ENCODE measurements around the gene PANK3.
"Not testable (repeated sequence)": the region's sequence is repeated elsewhere in the genome, so short reads cannot be mapped to it uniquely, and the experiment has no call there.

Gene PANK3

GRCh38 chr5:168578538-168579487, at the start of gene PANK3:
PANK3 (minus strand) TSS chr5:168579368; CDS start chr5:168579283, 85 bp downstream.
- no peak for DNase-seq

- no peak for DNase-seq
Observed at GRCh38 chr5:168624850-168625364, 45.7 kb upstream of the PANK3 start.

- no peak for DNase-seq
Observed at GRCh38 chr5:168620807-168621206, 41.6 kb upstream of the PANK3 start.

GRCh38 chr5:168614661-168615060, 35.5 kb upstream of the PANK3 start:
- no peak for DNase-seq

GRCh38 chr5:168613996-168614395, 34.8 kb upstream of the PANK3 start:
- DNase-seq = no peak

GRCh38 chr5:168613396-168613795, 34.2 kb upstream of the PANK3 start:
- no peak for DNase-seq

- no peak for DNase-seq
Observed at GRCh38 chr5:168612996-168613395, 33.8 kb upstream of the PANK3 start.

GRCh38 chr5:168612123-168612522, 33.0 kb upstream of the PANK3 start:
- no peak for DNase-seq

- no peak for DNase-seq
Observed at GRCh38 chr5:168611165-168611564, 32.0 kb upstream of the PANK3 start.

GRCh38 chr5:168609806-168610482, 30.8 kb upstream of the PANK3 start:
- no peak for DNase-seq

- no peak for DNase-seq
Observed at GRCh38 chr5:168608821-168609220, 29.7 kb upstream of the PANK3 start.

GRCh38 chr5:168608386-168608785, 29.2 kb upstream of the PANK3 start:
- DNase-seq = no peak

- DNase-seq = peak; percentile 66
Observed at GRCh38 chr5:168607946-168608345, 28.8 kb upstream of the PANK3 start.

GRCh38 chr5:168606562-168606961, 27.4 kb upstream of the PANK3 start:
- DNase-seq = no peak

GRCh38 chr5:168604436-168604835, 25.3 kb upstream of the PANK3 start:
- DNase-seq = no peak

GRCh38 chr5:168603746-168604145, 24.6 kb upstream of the PANK3 start:
- no peak for DNase-seq

GRCh38 chr5:168602517-168602916, 23.3 kb upstream of the PANK3 start:
- DNase-seq = no peak

GRCh38 chr5:168601972-168602371, 22.8 kb upstream of the PANK3 start:
- no peak for DNase-seq

GRCh38 chr5:168600409-168600808, 21.2 kb upstream of the PANK3 start:
- no peak for DNase-seq

GRCh38 chr5:168599826-168600225, 20.7 kb upstream of the PANK3 start:
- DNase-seq = no peak

GRCh38 chr5:168598639-168599038, 19.5 kb upstream of the PANK3 start:
- DNase-seq = no peak

- DNase-seq = no peak
Observed at GRCh38 chr5:168596927-168597326, 17.8 kb upstream of the PANK3 start.

- not testable (repeated sequence) for DNase-seq
Observed at GRCh38 chr5:168596122-168596521, 17.0 kb upstream of the PANK3 start.

- no peak for DNase-seq
Observed at GRCh38 chr5:168592014-168592368, 12.8 kb upstream of the PANK3 start.

All from activated CD4-positive, alpha-beta T cell treated with anti-CD3 and anti-CD28 coated beads, Interleukin-10, Interleukin-2, amounts not matched to agents 100 ng/mL and 50 ng/mL, durations not matched to agents 16 hours and 8 hours (primary cell).